GM19023 (cell line): Measurements from ENCODE around the gene EIF4G3.
"Not testable (repeated sequence)": the region's sequence is repeated elsewhere in the genome, so short reads cannot be mapped to it uniquely, and the experiment has no call there.

Source experiments
- ATAC-seq: cut with Tn5 transposase; IDR thresholded peaks from one replicate; pipeline ENCODE4 v1.9.1; 2021; ENCODE audit warnings: mild to moderate bottlenecking, moderate library complexity; ENCODE audit not compliant: unreplicated experiment

The EIF4G3 gene

DNA sequence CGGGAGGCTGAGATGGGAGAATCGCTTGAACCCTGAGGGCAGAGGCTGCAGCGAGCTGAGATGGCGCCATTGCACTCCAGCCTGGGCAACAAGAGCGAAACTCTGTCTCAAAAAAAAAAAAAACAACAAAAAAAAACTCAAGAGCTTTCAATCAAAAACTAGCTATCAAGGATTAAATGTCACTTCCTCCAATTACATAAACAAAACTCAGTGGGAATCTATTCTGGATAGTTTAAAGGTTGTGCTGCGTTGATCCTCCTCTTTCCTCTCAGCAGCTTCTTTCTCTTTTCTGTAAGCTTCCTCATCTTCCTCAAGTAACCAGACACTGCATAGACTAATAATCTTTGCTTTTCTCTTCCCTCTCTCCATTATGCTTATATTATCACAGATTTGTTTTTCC is 20.7 kb downstream of the EIF4G3 start:
- no peak for ATAC-seq

DNA sequence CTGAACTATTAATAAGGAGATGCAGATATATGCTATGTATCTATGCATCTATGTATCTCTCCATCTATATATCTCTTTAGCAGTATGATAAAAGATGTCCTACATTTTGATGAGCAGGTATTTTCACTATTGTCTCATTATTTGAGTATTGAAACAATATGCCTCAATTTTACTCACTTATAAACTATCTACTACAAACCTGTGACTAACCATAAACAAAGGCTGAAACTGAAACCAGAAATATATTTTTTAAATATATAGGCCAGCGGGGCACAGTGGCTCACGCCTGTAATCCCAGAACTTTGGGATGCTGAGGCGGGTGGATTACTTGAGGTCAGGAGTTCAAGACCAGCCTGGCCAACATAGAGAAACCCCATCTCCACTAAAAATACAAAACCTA is 22.0 kb downstream of the EIF4G3 start:
- no peak for ATAC-seq

DNA sequence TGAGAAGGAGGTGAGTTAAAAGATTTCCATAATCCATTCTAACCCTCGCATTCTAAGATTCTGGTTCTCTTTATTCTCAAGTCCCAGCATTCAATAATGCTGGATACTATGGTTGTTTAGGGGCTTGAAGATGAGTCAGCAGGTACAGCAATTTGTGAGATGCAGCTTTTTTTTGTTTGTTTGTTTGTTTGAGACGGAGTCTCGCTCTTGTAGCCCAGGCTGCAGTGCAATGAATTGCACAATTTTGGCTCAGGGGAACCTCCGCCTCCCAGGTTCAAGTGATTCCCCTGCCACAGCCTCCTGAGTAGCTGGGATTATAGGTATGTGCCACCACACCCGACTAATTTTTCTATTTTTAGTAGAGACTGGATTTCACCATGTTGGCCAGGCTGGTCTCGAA is 23.3 kb downstream of the EIF4G3 start:
- no peak for ATAC-seq

DNA sequence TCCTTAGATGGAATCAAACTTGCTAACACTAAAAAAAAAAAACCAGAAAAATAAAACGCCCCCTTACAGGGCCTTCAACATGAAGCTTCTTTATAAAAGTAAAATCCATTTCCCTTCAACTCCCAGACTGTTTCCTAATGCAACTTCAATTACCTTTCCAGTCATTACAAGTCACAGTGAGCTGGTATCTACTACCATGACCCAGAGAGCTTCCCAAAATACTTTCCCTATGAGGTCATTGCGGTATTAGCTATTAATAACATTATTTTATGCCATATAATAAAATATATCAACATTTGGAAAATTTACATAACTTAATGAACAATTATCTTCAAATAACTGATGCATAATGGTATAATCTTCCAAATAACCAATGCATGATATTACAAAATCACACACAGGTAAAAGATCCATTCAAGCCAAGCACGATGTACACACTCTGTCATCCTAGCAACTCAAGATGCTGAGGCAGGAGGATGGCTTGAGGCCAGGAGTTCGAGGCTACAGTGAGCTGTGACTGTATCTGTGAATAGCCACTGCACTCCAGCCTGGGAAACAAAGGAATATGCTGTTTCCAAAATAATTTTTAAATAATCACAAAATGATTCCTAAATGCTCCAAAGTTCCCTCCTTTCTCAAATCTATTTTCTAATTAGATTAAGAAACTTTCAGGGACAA is 24.1 kb downstream of the EIF4G3 start:
- no peak for ATAC-seq

DNA sequence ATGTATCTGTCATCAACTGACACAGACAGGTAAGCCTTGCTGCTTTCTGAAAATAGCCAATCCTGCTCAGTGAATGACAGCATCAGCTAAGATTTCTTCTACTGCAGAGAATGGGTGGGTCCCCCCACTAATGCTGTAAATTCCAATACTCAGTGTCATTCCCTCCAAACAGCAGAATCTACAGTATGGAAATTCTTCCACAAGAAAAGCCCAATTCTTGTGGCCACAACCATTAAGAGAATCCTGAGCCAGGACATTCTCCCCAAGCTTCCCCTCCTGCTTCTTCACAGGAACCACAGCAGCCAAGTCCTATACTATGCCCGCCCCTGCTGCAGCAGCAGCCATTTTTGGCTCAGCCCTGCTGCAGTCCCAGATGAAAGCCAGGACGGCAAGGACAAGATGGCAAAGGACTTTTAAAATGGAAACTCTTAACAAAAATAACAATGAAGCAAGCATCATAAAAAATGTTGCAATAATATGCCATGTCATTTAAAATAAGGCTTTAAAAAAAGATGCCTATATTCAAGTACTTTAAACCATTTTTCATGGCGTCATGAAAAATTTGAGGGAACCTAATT is 26.8 kb downstream of the EIF4G3 start:
- ATAC-seq = no peak

DNA sequence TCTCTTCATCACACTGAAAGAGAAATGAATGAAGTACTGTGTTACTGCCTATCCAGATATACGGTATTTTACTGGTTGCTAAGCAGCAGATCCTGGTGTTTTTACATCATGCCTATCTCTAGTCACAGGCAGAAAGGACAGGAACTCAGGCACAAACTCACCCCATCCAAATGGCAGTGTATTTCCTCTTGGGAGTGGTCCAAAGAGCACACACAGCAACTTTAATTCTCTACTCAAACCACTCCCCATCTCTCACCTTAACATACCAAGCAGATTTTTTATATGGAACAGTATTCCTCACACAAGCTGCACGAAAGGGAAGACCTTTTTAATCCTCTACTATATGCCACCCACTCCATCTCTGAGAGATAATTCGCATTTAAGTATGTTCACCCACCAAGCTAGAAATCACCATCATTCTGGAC is 27.3 kb downstream of the EIF4G3 start:
- ATAC-seq = no peak

DNA sequence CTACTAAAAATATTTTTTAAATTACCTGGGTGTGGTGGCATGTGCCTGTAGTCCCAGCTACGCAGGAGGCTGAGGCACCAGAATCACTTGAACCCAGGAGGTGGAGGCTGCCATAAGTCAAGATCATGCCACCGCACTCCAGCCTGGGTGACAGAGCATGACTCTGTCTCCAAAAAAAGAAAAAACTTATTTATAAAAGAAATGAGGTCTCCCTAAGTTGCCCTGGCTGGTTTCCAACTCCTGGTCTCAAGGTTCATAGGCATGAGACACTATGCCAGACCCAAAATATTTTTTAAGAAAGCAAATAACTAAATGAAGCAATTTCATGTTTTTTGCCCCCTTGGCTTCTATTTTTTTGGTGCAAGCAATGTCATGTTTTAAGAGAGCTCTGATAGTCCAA is 32.9 kb downstream of the EIF4G3 start:
- no peak for ATAC-seq

DNA sequence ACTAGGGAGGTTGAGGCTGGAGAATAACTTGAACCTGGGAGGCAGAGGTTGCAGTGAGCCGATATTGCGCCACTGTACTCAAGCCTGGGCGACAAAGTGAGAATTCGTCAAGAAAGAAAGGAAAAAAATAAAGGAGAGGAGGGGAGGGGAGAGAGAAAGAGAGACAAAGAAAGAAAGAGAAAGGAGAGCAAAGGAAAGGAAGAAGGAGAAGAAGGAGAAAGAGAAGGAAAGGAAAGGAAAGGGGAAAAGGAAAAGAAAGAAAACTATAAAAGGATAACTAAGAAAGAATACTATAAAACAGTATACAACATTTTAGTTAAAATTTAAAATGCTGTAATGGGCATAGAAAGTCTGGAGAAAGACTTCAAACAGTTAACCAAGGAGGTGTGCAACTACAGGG is 33.6 kb downstream of the EIF4G3 start:
- ATAC-seq = no peak

DNA sequence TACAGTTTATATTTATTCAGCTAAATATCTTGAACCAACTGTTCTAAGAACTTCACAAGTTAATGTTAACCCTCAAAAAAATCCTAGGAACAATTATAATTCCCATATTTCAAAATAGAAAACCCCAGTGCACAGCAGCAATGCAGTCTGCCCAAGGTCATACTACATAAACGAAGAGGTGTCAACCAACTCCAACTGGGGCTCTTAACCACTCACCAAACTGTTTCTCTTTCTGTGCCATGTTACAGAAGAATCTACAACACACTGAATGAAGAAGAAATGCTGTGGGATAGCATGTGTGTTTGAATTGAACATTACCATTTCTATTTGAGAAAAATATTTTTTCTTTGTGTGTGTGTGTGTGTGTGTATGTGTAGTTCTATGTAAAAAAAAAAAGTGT is 35.7 kb downstream of the EIF4G3 start:
- ATAC-seq = no peak

DNA sequence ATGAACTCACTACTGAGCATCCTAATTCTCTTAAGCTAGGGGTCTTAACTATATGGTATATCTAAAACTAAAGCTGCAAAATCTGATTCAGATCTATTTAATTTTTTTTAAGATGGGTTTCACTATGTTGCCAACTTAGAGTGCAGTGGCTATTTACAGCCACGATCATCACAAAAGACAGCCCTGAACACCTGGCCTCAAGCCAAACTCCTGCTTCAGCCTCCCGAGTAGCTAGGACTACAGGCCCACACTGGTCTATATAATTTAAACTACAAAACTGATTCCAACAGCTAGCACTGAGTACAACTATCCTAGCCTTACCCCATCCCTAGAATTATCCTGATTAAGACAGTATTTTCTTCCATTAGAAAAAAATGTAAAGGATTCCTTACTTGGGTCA is 37.1 kb downstream of the EIF4G3 start:
- ATAC-seq = no peak

DNA sequence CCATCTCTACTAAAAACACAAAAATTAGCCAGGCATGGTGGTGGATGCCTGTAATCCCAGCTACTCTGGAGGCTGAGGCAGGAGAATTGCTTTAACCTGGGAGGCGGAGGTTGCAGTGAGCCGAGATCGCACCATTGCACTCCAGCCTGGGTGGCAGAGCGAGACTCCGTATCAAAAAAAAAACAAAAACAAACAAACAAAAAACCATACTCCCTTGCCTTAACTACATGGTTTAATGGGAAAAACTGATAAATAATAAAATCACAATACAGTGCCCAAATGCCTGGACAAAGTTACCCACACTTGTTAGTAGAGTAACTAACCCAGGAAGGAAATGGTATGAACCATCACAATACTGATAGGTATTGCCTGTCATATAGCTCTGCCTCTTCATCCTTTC is 40.4 kb downstream of the EIF4G3 start:
- ATAC-seq = not testable (repeated sequence)

DNA sequence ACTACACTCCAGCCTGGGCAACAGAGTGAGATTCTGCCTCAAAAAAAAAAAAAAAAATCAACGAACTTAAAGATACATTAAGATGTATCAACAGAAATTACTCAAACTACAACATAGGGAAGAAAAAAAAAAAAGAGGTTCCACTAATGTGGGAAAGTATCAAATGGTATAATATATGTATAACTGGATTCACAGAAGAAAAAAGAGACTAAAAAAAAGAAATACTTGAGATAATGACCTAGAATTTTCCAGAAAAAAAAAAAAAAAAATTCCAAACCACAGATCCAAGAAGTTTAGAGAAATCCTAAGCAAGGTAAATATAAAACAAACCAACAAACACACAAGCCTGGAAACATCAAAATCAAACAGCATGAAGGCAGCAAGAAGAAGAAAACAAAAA is 45.5 kb downstream of the EIF4G3 start:
- ATAC-seq = no peak

DNA sequence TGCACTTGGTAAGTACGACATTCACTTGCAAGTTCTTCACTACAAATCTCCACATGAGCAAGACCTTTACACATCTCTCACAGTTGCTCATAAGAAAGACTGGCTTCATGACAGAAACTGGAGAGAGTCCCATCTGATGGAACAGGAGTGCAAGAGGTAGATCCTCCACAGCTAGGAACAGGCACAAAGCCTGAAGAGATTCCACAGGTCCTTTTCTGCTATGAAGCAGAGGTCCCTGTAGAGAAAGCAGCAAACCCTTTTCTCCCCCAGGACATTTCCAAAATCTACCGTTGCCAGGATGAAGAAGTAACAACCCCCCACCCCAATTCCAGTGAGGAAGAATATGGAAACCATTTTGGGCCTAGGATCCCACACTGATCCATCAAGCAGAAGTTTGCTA is 47.3 kb downstream of the EIF4G3 start:
- no peak for ATAC-seq

DNA sequence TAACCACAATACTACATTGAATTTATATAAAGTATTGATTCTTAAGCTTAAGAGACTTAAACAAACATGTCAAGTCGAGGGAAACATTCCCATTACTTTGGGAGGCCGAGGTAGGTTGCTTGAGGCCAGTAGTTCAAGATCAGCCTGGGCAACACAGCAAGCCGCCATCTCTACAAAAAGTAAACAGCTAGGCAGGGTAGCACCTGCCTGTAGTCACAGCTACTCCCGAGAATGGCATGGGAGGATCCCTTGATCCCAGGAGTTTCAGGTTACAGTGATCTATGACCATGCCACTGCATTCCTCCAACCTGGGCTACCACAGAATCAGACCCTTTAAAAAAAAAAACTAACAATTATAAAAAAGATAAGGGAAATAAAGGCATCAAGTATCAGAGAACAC is 50.4 kb downstream of the EIF4G3 start:
- ATAC-seq = no peak

DNA sequence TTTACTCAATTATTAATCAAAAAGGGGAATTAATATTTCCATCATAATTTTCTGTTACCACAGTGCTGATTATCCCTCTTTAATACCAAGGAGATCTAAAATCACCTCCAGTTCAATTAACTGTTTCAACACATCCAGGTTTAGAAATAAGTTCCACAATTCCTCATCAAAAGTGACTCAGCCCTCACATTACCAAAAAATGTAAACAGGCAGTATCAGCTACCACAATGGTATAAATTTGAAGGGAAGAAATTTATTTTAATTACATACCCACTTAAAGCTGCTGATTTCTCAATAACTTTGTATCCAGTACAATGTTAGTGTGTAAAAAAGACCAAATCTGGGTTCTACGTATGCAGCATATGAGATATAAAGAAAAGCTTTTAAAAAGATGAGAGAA is 51.9 kb downstream of the EIF4G3 start:
- ATAC-seq = no peak

DNA sequence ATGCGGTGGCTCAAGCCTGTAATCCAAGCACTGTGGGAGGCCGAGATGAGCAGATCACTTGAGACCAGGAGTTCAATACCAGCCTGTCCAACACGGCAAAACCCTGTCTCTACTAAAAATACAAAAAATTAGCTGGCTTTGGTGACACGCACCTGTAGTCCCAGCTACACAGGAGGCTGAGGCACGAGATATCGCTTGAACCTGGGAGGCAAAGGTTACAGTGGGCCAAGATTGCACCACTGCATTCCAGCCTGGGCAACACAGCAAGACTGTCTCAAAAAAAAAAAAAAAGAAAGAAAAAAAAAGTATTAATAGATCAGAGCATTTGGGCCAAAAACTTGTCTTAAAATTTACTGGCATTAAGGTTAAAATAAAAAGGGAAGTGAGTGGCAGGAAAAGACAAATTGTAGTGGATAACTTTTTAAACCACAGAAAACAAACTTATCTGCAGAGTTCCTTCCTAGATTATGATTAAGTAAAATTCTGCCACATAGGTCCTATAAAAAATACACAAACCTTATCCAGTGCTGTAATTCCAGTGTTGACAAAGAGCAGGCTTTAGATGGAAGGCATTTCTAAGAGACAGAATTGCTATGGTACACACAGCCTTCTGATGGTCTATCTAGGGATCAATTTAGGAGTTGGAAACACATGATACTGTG is 53.3 kb downstream of the EIF4G3 start:
- no peak for ATAC-seq

DNA sequence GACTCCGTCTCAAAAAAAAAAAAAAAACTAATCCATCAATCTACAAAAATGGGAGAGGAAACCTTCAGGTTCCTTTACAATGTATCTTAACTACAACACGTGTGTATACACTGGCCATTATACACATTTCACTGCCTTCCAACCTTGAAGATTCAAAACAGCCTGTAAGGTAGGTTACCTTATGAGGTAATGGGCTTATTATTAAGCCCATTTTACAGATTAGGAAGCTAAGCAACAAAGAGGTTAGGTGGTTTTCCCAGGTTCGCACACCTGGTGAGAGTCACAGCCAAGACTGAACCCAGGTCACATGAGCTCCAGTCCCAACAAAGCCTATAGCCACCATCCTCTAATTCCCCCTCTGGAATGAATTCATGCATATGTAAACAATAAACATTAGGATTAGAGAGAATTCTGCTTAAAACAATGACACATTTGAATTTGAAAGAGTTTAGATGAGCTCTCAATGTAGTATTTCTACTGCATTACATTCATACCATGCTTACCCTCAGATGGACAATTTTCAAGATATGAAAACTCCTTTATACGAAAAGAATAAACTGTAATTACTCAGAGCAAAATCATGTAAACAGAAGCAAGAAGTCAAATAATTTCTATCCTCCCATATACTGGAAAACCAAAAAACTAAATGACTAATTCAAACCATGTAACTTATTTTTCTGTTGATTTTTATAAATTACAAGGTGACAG is 54.8 kb downstream of the EIF4G3 start:
- no peak for ATAC-seq

DNA sequence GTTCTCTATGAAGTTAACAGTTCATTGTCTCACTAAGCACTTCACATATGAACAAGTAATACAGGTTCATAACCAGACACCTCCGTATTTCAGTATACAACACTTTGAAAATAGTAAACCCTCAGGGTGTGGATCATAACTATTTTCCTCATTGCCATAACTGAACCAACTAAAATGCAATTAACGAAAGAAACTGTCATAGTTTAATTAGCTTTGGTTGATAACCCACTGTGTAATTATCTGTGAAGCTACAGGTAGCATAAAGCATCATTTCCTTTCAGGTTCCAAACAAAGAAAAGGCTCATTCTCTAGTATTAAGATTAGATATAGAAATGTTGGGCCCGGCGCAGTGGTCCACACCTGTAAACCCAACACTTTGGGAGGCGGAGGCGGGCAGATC is 58.5 kb downstream of the EIF4G3 start:
- no peak for ATAC-seq

DNA sequence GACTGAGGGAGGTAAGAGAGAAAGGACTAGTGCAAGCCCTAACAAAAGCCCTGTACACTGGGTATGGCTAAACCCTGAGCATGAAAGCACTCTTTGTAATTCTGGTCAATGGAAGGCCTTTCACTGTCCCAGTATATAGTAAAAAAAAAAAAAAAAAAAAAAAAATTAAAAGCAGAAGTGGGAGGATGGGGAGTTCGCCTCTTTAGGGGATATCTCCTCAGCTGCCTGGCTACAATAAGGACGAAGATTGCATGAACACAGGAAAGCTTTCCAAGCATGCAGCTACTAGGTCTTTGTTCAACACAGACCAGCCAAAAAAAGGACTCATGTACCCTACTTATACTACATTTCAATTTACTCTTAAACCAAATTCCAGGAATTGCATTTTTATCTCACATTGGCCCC is 59.1 kb downstream of the EIF4G3 start:
- no peak for ATAC-seq

DNA sequence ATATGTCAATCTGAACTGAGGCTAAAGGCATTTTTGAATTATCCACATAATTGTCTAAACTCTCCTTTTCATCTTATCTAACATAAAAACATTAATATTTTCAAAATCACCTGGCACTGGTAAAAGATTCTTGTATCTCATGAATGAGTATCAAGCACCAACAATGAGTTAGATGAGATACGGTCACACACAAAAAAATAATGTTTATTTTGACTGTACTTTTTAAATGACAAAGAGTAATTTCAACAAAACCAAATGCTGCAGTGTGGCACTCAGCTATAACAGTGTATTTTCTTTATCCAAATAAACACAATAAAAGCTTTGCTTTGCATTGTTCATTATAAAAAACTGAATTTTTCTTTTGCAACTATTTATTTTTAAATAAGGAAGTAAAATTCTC is 59.5 kb downstream of the EIF4G3 start:
- no peak for ATAC-seq

DNA sequence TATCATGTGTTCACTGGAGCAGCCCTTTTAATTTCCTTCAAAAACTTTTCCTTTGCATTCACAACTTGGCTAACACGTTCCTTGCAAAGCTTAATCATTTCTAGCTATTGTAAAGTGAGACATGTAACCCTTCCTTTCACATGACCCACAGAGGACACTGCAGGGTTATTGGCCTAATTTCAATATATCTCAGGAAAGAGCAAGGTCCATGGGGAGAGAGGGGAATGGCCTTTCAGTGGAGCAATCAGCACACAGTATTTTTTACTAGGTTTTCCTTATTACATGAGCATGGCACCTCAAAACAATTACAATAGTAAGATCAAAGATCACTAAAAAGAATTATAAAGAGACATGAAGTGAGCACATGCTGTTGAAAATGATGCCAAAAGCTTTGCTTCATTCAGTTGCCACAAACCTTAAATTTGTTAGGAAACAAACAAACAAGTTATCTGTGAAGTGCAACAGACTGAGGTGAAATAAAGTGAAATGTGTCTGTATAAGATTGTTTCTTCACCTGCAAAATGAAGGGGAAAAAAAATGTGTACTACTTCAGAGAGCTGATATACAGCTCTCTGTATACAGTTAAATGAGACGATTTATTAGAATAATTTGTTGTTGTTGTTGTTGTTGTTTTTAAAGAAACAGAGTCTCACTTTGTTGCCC is 61.5 kb downstream of the EIF4G3 start:
- ATAC-seq = no peak
